PFSK-1 (cell line): Measurements from ENCODE around the gene BCL3.

Source experiments
- FOXP2 ChIP-seq: optimal IDR thresholded peaks from 2 replicates; pipeline ENCODE3; 2011; ENCODE audit warnings: borderline replicate concordance, control low read depth, inconsistent platforms; ENCODE audit not compliant: insufficient read depth; ENCODE audit errors: extremely low read length, extremely low read depth
- POLR2AphosphoS5 ChIP-seq: IDR thresholded peaks from 2 replicates; pipeline ENCODE4 v1.6.1; 2012; ENCODE audit warnings: low read depth, mild to moderate bottlenecking, control low read depth, low read length, moderate library complexity
- REST ChIP-seq, 2 experiments: IDR thresholded peaks; 2 replicates each; pipeline versions ENCODE4 v1.6.1 to v1.8.0; 2011 to 2012; ENCODE audit warnings: low read depth in 2 of 2, low read length in 2 of 2, control low read depth in 1 of 2, inconsistent platforms in 1 of 2, mild to moderate bottlenecking in 1 of 2, moderate library complexity in 1 of 2; ENCODE audit not compliant: insufficient read depth in 1 of 2
- SIN3A ChIP-seq: IDR thresholded peaks from 2 replicates; pipeline ENCODE4 v1.6.1; 2012; ENCODE audit warnings: mild to moderate bottlenecking, low read length, moderate library complexity, borderline replicate concordance; ENCODE audit not compliant: insufficient read depth
- TAF1 ChIP-seq: IDR thresholded peaks from 2 replicates; pipeline ENCODE4 v1.6.1; 2012; ENCODE audit warnings: low read length, control low read depth, borderline replicate concordance; ENCODE audit not compliant: insufficient read depth

BCL3 gene

GRCh38 chr19:44808463-44809371 lies 60.2 kb downstream of the BCL3 start, which contains the start of gene BCAM:
BCAM (plus strand) TSS chr19:44809103; CDS start chr19:44809125, 22 bp downstream.
- TF ChIP-seq FOXP2: no peak
- TF ChIP-seq POLR2AphosphoS5: peak; percentile 74
- 0 out of 2 replicates have a peak, but pooled peaks have one; percentile 33 for TF ChIP-seq TAF1
- TF ChIP-seq SIN3A: no peak
- no peak for TF ChIP-seq REST (IDR thresholded peaks at IDR 0.05; ENCODE audit: insufficient read depth in 1 of 2, low read depth in 2 of 2, low read length in 2 of 2)
